ENCODE data around the gene AGAP1. TPM values are rescaled to one million over a fixed set of nuclear protein-coding genes. Genes with fewer than 3 reads are reported as not detected.

Gene AGAP1
- total RNA-seq, 1 donor from 2014 or later: 23.5 TPM

- intact Hi-C loops (cut with DNase I): no loop called here
- DNase-seq (ENCODE audit: missing footprints) (no peak), ATAC-seq (no peak)
Measured at GRCh38 chr2:235480614-235481013, 13.2 kb upstream of the AGAP1 start.

GRCh38 chr2:235483313-235483712 is 10.5 kb upstream of the AGAP1 start:
- ATAC-seq (no peak), DNase-seq (ENCODE audit: missing footprints) (no peak)
- intact Hi-C loops (cut with DNase I): no loop called here

- intact Hi-C loops (cut with DNase I): no loop called here
- DNase-seq (ENCODE audit: missing footprints): no peak
- no peak for ATAC-seq
Measured at GRCh38 chr2:235485362-235485761, 8.5 kb upstream of the AGAP1 start.

- intact Hi-C loops (cut with DNase I): no loop called here
- DNase-seq (ENCODE audit: missing footprints) (no peak), ATAC-seq (no peak)
Measured at GRCh38 chr2:235486729-235487128, 7.1 kb upstream of the AGAP1 start.

DNA sequence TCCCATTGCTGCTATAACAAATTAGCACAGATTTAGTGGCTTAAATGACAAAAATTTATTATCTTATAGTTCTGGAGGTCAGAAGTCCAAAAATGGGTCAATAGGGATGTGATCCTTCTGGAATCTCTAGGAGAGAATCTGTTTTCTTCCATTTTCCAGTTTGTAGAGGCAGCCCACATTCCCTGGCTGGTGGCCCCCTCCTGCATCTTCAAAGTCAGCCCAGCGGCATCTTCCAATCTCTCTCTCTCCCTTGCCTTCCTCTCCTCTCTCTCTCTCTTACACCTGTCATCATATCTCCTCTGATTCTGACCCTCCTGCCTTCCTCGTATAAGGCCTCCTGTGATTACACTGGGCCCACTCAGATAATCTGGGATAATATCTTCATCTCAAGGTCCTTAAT is 3.9 kb upstream of the AGAP1 start:
- intact Hi-C loops (cut with DNase I): loop anchor here (5.0 to 10.0 kb wide), 4 partner anchors 62 to 355 kb away; no protein-coding TSS in a partner anchor
- ATAC-seq: no peak

DNA sequence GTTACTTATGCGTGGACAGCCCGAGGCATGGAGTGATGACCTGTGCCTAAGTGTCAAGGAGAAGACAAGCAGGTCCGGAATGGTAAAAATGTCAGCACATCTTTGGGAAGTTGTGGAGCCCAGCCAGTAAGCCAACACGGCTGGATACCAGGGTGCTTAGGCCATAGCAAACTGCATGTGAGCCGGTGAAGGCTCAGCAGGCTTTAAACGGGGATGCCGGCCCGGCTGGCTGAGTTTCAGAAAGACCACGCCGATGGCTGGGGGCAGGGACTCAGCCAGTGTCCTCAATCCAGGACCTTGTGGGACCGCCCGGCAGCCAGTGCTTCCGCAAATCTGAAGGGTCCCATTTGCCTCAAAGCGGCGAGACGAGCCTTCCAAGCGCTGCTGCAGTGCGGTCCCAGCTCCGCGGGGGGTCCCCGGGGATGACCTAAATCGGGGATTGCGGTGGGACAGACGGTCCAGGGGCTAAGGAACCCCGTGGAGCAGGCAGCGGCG is 946 bp upstream of the AGAP1 start:
- ATAC-seq (no peak), DNase-seq (ENCODE audit: missing footprints) (no peak)
- intact Hi-C loops (cut with DNase I): loop anchor here (5.0 to 10.0 kb wide), 4 partner anchors 59 to 358 kb away; no protein-coding TSS in a partner anchor

More for the DNA sequence above, 3.9 kb upstream of the AGAP1 start:
- DNase-seq (ENCODE audit: missing footprints): no peak

DNA sequence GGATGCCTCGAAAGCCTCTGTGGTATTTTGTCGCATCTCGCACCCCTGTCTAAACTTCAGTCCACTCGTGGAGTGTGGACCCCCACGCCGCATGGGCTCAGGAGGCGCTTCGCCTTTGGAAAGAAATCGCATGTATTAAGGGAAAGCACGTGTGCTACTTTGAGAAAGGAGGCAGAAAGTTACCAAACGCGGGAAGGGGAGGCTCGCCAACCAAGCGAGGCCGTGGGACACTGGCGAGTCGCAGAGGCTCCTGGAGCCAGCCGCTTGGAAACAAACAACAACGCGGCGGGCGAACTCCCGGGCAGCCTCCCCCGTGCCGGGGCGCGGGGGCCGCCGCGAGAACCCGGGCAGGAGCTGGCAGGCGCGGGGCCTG is 455 bp upstream of the AGAP1 start:
- ATAC-seq (peak; percentile 39), DNase-seq (ENCODE audit: missing footprints) (no peak)
- intact Hi-C loops (cut with DNase I): loop anchor here (5.0 to 10.0 kb wide), 4 partner anchors 59 to 359 kb away; no protein-coding TSS in a partner anchor

DNA sequence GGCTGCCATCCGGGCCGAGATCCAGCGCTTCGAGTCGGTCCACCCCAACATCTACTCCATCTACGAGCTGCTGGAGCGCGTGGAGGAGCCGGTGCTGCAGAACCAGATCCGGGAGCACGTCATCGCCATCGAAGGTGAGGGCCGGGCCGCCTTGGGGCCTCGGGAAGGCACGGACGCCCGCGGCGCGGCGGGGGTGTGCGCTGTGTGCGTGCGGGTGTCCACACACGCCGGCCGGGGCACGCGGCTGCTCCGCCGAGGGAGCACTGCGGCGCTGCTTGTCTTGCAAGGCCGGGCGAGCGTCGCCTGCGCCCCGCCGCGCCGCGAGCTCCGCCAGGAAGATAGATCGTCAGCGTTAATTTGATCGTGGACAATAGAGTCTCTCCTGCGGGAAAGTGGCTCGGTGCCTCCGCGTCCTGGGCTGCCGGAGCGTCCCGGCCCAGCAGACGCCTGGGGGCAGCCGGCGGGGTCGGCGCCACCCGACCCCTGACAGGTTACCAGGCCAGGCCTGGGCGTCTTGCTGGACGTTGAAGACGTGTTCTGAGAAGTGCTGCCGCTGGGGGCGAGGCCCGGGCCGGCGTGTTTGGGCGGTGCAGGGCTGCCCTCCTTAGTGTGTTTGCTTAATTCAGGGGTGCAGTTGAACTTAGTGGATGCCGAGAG is 1.0 kb downstream of the AGAP1 start:
- DNase-seq (ENCODE audit: missing footprints) (peak; percentile 80), ATAC-seq (no peak)
- intact Hi-C loops (cut with DNase I): loop anchor here (5.0 to 10.0 kb wide), 5 partner anchors 57 to 360 kb away; no protein-coding TSS in a partner anchor

DNA sequence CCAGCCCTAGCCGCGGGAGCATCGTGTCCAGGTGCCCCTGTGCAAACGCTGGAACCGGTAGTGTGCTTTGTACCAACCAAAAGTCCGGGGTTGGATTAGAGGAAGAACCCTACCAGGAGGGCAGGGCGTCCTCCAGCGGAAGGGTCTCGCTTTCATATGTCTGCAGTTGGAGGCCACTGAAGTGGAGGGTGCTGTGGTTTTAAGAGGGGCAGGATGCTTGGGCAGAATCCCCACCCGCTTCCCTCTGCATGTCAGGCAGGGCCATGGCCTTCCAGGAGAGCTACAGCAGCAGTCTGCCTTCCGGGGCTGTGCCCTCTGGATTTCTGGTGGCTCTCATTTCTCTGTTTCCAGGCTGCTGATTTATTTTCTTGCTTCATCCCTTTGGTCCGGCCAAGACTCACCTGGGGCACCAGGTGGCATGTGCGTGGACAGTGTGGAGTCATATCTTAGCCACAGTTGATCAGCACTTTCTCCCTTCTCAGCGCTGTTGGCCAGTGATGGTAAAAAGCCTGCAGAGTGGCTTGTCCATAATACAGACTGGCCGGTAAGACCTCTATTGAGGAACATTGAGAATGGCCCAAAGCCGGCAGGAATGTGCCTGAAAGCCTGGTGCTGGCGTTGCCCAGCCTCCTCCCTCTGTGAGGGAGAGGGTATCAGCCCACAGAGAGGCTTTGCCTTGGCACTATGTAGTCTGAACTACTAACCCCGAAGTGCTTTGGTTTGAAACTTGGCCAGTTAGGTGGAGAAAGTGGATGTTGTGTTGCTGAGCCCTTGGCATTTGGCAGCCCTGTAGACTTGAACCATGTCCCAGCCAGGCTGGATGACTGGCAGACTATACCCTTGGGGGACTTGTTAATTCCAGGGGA is 1.8 kb downstream of the AGAP1 start:
- intact Hi-C loops (cut with DNase I): loop anchor here (5.0 to 10.0 kb wide), 3 partner anchors 97 to 361 kb away; no protein-coding TSS in a partner anchor
- ATAC-seq (peak; percentile 29), DNase-seq (ENCODE audit: missing footprints) (no peak)

DNA sequence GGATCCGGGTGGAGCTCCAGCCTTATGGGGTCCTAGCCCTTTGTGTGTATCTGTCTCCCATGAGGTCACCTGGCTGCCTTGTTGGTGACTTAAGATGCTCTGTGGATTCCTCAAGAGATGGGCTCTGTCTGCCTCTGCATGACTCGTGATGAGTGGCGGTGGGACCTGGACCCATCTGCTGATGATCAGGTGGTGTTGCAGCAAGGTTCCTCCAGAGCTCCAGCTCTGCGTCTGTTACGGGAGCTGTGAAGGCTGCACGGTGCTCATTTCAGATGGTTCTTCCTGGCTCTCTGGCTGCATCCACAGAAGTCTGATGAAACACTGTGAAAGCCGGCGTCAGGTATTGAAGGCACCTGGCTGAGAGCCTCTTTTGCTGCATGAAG is 2.4 kb downstream of the AGAP1 start:
- intact Hi-C loops (cut with DNase I): loop anchor here (5.0 to 10.0 kb wide), 3 partner anchors 96 to 361 kb away; no protein-coding TSS in a partner anchor
- DNase-seq (ENCODE audit: missing footprints) (no peak), ATAC-seq (no peak)

- DNase-seq (ENCODE audit: missing footprints): no peak
- intact Hi-C loops (cut with DNase I): loop anchor here (5.0 to 10.0 kb wide), 3 partner anchors 95 to 362 kb away; no protein-coding TSS in a partner anchor
- ATAC-seq: no peak
Measured at GRCh38 chr2:235497096-235497495, 3.3 kb downstream of the AGAP1 start.

DNA sequence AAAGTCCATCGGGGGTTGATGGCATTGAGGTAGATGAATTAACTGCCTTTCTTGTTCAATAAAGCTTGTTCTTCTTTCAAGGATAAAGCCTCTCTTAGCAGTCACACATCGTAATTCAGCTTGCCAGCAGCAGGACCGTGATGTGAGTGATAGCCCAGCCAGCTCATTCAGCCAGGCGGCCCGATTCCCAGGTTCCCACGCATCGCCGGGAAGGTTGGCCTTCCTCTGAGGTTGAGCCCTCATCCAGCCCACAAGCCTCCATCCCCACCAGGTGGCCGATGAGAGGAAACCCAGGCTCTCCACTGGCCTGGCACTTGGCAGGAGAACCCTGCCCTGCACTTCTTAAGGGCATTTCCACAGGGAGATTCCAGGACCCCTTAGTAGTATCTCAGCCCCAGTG is 4.7 kb downstream of the AGAP1 start:
- intact Hi-C loops (cut with DNase I): loop anchor here (5.0 to 10.0 kb wide), 3 partner anchors 94 to 364 kb away; no protein-coding TSS in a partner anchor
- DNase-seq (ENCODE audit: missing footprints): no peak

GRCh38 chr2:235498946-235499812 is 5.3 kb downstream of the AGAP1 start:
- ATAC-seq: no peak
- DNase-seq (ENCODE audit: missing footprints): no peak
- intact Hi-C loops (cut with DNase I): loop anchor here (5.0 to 10.0 kb wide), 3 partner anchors 93 to 364 kb away; no protein-coding TSS in a partner anchor

More for the DNA sequence above, 4.7 kb downstream of the AGAP1 start:
- no peak for ATAC-seq

DNA sequence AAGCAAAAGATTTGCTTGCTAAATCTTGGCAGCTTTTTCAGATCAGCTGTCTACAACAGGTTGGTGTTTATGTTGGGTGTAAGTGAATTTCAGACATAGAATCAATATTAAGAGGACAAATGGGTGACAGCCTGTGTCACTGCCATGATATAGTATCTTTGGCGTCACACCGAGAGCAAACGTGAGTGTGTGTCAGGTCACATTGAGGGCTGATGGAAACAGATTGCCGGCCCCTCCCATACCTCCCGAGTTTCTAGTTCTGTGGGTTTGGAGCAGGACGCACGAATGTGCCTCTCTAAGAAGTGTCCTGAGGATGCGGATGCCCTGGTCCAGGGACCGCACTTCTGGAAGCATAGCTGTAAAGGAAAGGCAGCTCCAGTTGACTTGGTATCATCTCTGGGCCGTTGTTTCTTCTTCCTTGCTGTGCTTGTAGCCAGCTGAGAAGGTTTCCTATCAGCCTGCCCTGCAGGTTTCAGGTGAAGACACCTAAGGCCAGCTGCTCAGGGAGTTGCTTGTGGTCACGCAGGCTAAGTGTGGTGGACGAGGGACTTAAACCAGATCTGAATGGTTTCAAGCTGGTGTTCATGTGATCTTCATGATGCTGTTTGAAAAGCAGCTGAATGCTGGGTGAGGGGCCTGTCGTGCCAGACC is 6.4 kb downstream of the AGAP1 start:
- ATAC-seq (no peak), DNase-seq (ENCODE audit: missing footprints) (no peak)
- intact Hi-C loops (cut with DNase I): no loop called here

DNA sequence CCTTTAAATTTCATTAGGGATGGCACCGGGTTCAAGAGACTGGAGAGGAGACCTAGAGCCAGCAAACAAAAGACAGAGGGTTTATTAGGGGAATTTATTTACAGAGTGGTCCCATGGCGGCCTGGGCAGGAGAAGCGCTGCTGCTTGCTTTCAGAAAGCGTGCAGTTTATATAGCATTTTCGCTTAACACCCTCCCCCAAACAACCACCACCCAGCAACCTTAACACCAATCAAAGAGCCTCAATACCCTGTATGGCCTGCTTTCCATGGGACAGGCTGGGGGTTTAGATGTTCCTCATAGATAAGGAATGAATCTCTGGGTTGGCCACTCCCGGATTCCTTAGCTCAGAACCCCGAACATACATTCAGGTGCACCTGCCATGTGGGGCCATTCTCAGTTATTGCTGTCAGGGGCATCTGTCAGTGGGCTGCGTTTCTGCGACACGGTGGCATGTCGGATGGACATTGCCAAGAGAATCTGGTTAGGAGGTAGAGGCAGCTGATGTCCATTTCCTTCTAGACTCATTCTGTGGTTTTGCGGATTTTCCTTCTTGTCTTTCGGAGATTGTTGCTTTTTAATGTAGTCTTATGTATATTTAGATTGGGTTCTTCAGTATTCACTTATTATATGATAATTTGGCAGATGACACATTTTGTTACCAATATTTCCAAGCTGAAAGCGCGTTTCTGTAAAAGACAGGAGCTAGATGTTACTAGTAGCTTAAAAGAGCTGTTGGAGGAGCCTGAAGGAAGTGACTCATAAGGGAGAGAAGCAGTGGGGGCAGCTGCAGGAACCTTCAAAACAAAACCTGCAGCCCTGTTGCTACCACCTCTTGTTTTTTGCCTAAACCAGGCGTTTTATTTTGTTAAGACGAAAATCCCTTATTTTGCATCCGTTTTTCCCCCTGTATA is 7.2 kb downstream of the AGAP1 start:
- ATAC-seq (no peak), DNase-seq (ENCODE audit: missing footprints) (no peak)
- intact Hi-C loops (cut with DNase I): no loop called here

DNA sequence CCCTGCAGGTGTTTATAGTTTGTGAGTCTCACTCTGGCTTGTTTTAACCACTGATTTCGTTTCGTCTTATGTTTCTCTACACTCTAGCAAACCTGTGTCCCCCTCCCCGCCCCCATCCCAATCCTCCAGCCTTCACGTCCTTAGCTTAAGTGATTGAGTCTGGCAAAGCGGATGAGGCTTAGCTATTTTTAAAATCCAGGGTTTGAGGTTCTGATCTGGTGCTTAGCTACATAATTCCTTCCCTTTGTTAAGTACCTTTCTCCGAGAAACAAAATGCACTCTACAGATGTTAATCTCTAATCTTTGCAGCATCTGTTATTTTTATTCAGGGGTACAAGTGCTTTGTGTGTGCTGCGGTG is 7.8 kb downstream of the AGAP1 start:
- ATAC-seq (no peak), DNase-seq (ENCODE audit: missing footprints) (no peak)
- intact Hi-C loops (cut with DNase I): no loop called here

DNA sequence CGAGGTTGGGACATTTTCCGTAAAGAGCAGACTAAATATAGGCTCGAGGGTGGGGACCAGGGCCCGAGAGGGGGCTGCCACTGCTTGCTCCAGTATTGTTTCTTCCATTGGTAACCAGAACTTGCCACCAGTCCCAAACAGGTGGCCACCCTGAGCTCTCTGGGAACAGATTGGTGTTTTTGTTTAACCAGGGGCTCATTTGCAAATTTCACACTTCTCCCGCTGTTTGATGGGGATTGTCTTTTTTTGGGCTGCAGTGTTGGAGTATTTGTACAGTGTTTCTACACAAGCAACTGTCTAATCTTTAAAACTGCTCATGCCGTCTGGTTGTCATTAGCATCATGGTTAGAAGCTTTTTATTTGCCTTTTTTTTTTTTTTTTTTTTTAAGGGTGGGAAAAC is 8.5 kb downstream of the AGAP1 start:
- ATAC-seq (no peak), DNase-seq (ENCODE audit: missing footprints) (no peak)
- intact Hi-C loops (cut with DNase I): no loop called here

All from Right ventricle myocardium inferior (tissue), 1 donor.